ENCODE results near the gene KCTD15.

Gene KCTD15

DNA sequence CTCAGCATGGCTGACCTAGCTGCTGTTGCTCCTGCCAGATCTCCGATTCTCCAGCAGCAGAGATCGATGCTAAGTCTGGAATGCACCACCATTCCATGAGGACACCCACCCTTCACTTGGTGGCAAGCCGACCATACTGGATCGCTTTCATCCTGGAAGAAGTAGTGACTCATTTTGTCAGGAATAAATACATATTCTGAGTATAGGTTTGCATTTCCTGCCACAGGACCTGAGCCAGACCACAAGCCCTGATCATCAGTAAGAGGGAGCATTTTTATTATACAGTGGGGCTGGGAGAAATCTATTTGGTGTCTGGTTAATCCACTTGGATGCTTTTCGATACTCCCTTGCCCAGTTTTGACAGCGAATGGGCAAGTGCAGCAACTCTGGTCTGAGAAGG lies 10.9 kb upstream of the KCTD15 start:
- TF ChIP-seq TEAD4 (IDR thresholded peaks at IDR 0.05), result no peak
- no peak for TF ChIP-seq EP300 (IDR thresholded peaks at IDR 0.05; ENCODE audit: borderline replicate concordance)
- no peak for TF ChIP-seq RAD21 (IDR thresholded peaks at IDR 0.05; ENCODE audit: low read depth)
- TF ChIP-seq TAF1 (IDR thresholded peaks at IDR 0.05; ENCODE audit: low read depth), result no peak
- TF ChIP-seq, protein P1, sequence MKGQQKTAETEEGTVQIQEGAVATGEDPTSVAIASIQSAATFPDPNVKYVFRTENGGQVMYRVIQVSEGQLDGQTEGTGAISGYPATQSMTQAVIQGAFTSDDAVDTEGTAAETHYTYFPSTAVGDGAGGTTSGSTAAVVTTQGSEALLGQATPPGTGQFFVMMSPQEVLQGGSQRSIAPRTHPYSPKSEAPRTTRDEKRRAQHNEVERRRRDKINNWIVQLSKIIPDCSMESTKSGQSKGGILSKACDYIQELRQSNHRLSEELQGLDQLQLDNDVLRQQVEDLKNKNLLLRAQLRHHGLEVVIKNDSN (IDR thresholded peaks at IDR 0.05), result no peak
- TF ChIP-seq CEBPB (IDR thresholded peaks at IDR 0.05), result no peak
- no peak for TF ChIP-seq NFIC (IDR thresholded peaks at IDR 0.05)
- TF ChIP-seq CREB1 (IDR thresholded peaks at IDR 0.05; ENCODE audit: low read depth), result no peak
- TF ChIP-seq EGR1 (IDR thresholded peaks at IDR 0.05), result no peak

DNA sequence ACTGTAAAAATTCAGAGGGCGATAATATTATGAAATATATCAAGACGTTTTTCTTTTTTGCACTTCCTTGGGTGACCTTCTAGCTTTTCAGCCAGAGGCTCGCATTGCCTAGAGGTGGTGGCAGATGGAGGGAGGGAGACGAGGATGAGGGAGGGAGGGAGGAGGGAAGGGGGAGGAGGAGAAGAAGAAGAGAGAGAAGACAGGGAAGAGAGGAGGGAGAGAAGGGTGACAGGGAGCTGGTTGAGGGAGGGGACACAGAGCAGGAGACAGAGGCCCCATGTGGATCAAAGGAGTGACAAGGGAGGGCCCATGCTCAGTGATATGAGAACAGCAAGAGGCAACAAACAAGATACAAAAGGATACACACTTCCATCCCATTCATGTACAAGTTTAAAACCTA lies 8.0 kb upstream of the KCTD15 start:
- TF ChIP-seq NFIC (IDR thresholded peaks at IDR 0.05) (no peak), TCF12 (IDR thresholded peaks at IDR 0.05; ENCODE audit: low read depth) (no peak), EP300 (IDR thresholded peaks at IDR 0.05; ENCODE audit: borderline replicate concordance) (no peak), RAD21 (IDR thresholded peaks at IDR 0.05; ENCODE audit: low read depth) (no peak), TAF1 (IDR thresholded peaks at IDR 0.05; ENCODE audit: low read depth) (no peak), TEAD4 (IDR thresholded peaks at IDR 0.05) (no peak)

DNA sequence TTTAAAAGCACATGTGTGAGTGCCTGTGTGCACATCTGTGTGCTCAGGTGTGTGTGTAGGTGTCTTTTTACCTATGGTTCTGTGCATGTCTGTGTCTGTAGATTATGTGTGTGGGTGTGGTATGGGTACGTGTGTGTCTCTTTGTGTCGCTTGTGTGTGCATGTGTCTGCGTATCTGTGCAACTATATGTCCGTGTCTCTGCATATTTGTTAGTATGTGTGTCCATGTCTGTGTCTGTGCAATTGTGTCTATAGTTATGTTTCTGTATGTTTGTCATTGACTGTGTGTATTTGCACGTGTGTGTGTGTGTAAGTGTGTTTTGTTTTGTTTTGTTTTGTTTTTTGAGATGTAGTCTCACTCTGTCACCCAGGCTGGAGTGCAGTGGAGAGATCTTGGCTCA lies 7.3 kb upstream of the KCTD15 start:
- TF ChIP-seq EP300 (IDR thresholded peaks at IDR 0.05; ENCODE audit: borderline replicate concordance), result no peak
- TF ChIP-seq YY1 (IDR thresholded peaks at IDR 0.05; ENCODE audit: low read depth), result no peak
- no peak for TF ChIP-seq RAD21 (IDR thresholded peaks at IDR 0.05; ENCODE audit: low read depth)
- TF ChIP-seq TAF1 (IDR thresholded peaks at IDR 0.05; ENCODE audit: low read depth), result no peak
- TF ChIP-seq NFIC (IDR thresholded peaks at IDR 0.05), result no peak
- TF ChIP-seq EGR1 (IDR thresholded peaks at IDR 0.05), result no peak
- TF ChIP-seq TCF12 (IDR thresholded peaks at IDR 0.05; ENCODE audit: low read depth), result no peak
- TF ChIP-seq TEAD4 (IDR thresholded peaks at IDR 0.05), result no peak
- no peak for TF ChIP-seq ZBTB7A (IDR thresholded peaks at IDR 0.05; ENCODE audit: low read depth)
- no peak for TF ChIP-seq FOXM1 (IDR thresholded peaks at IDR 0.05; ENCODE audit: borderline replicate concordance, low read depth)
- TF ChIP-seq CREB1 (IDR thresholded peaks at IDR 0.05; ENCODE audit: low read depth), result no peak
- TF ChIP-seq, protein P1 (IDR thresholded peaks at IDR 0.05), result no peak
- TF ChIP-seq, protein P2, sequence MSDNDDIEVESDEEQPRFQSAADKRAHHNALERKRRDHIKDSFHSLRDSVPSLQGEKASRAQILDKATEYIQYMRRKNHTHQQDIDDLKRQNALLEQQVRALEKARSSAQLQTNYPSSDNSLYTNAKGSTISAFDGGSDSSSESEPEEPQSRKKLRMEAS (IDR thresholded peaks at IDR 0.05), result no peak
- TF ChIP-seq, protein P3, sequence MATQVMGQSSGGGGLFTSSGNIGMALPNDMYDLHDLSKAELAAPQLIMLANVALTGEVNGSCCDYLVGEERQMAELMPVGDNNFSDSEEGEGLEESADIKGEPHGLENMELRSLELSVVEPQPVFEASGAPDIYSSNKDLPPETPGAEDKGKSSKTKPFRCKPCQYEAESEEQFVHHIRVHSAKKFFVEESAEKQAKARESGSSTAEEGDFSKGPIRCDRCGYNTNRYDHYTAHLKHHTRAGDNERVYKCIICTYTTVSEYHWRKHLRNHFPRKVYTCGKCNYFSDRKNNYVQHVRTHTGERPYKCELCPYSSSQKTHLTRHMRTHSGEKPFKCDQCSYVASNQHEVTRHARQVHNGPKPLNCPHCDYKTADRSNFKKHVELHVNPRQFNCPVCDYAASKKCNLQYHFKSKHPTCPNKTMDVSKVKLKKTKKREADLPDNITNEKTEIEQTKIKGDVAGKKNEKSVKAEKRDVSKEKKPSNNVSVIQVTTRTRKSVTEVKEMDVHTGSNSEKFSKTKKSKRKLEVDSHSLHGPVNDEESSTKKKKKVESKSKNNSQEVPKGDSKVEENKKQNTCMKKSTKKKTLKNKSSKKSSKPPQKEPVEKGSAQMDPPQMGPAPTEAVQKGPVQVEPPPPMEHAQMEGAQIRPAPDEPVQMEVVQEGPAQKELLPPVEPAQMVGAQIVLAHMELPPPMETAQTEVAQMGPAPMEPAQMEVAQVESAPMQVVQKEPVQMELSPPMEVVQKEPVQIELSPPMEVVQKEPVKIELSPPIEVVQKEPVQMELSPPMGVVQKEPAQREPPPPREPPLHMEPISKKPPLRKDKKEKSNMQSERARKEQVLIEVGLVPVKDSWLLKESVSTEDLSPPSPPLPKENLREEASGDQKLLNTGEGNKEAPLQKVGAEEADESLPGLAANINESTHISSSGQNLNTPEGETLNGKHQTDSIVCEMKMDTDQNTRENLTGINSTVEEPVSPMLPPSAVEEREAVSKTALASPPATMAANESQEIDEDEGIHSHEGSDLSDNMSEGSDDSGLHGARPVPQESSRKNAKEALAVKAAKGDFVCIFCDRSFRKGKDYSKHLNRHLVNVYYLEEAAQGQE (IDR thresholded peaks at IDR 0.05; ENCODE audit: low read depth), result no peak
- no peak for TF ChIP-seq CEBPB (IDR thresholded peaks at IDR 0.05)

DNA sequence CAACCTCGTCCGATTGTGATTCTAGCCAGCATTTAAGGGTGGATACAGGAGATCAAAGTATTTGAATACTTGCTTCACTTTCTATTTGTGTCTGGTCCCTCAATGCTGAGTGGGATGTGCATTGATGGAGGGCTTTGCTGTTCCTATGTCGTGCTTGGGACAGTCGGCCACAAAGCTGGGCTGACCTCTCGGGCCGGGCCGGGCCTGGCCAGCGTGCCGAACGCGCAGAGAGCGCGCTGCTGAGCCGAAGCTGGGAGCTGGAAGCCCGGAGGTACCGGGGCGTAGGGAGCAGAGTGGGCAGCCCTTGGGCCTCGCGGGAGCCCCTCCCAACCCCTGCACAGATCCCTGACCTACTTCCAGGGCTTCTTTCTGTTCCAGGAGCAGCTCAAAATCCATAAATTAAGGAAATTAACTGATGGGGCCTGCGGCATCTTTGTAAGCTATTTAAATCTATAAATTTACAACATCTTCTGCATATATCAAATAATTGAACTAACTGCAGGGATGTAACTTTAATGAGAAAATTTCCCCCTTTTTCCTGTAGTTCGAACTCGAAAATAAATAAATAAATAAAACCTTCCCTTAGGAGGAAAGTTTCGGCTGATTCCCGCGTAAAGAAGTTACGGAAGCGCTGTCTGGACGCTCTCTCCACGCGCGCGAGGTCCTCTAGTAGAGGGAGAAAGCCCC lies 1.8 kb upstream of the KCTD15 start:
- TF ChIP-seq CEBPB (IDR thresholded peaks at IDR 0.05) (no peak), TCF12 (IDR thresholded peaks at IDR 0.05; ENCODE audit: low read depth) (no peak), CREB1 (IDR thresholded peaks at IDR 0.05; ENCODE audit: low read depth) (no peak), NFIC (IDR thresholded peaks at IDR 0.05) (no peak), RAD21 (IDR thresholded peaks at IDR 0.05; ENCODE audit: low read depth) (no peak), YY1 (IDR thresholded peaks at IDR 0.05; ENCODE audit: low read depth) (no peak), EGR1 (IDR thresholded peaks at IDR 0.05) (no peak), TAF1 (IDR thresholded peaks at IDR 0.05; ENCODE audit: low read depth) (no peak), FOXM1 (IDR thresholded peaks at IDR 0.05; ENCODE audit: borderline replicate concordance, low read depth) (no peak), ZBTB7A (IDR thresholded peaks at IDR 0.05; ENCODE audit: low read depth) (no peak), TEAD4 (IDR thresholded peaks at IDR 0.05) (no peak), EP300 (IDR thresholded peaks at IDR 0.05; ENCODE audit: borderline replicate concordance) (no peak)
- TF ChIP-seq, protein P1 (IDR thresholded peaks at IDR 0.05), result no peak
- TF ChIP-seq, protein P2 (IDR thresholded peaks at IDR 0.05), result no peak
- TF ChIP-seq, protein P3 (IDR thresholded peaks at IDR 0.05; ENCODE audit: low read depth), result no peak

DNA sequence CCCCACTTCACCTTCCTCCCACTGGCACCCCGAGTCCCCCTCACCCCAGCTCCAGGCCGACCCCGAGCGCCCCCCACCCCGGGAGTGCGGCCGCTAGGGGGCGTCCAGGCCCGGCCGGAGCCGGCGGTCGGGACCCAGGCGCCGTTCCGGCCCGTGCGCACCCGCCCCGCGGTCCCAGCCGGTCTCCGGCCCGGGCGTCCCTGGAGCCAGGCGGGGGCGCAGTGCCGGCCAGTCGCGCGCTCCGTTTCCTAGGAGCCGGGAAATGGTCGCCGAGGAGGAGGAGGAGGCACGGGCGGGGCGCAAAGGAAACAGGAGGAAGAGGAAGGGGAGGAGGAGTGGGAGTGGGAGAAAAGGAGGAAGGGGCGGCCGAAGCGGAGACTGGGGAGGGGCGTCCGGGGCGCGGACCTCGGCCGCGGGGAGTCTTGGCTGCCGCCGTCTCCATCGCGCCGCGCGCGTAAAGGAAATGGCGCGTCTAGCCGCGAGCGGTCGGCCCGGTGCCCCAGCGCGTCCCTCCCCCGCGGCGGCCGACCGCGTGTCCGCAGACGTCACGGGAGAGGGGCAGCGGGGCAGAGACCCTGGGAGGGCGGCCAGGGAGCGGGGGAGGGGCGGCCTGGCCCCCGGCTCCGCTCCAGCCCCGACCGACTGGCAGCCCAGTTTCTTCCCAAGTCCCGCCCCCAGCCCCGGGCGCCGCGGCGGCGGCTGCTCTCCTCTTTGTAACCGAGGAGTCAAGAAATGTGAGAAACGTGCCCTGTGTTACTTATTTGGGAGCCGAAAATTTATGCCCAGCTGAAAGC lies 1.1 kb upstream of the KCTD15 start:
- TF ChIP-seq RAD21 (IDR thresholded peaks at IDR 0.05; ENCODE audit: low read depth) (no peak), ZBTB7A (IDR thresholded peaks at IDR 0.05; ENCODE audit: low read depth) (peak; percentile 74), YY1 (IDR thresholded peaks at IDR 0.05; ENCODE audit: low read depth) (peak; percentile 28; the same call in 1 of the 2 replicates)
